ENCODE measurements around the gene CNOT3.

The CNOT3 gene

DNA sequence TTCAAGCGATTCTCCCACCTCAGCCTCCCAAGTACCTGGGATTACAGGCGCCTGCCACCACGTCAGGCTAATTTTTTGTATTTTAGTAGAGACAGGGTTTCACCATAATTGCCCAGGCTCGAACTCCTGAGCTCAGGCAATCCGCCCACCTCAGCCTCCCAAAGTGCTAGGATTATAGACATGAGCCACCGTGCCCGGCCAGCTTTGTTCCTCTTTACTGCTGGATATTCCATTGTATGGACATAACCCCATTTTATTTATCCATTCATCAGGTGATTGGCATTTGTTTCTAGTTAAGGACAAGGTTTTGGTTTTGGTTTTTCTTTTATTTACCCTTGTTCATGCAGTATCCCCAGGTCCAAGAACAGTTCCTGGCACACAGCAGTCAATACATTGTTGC, 59.0 kb downstream of the CNOT3 start:
- DNase-seq, result no peak

DNA sequence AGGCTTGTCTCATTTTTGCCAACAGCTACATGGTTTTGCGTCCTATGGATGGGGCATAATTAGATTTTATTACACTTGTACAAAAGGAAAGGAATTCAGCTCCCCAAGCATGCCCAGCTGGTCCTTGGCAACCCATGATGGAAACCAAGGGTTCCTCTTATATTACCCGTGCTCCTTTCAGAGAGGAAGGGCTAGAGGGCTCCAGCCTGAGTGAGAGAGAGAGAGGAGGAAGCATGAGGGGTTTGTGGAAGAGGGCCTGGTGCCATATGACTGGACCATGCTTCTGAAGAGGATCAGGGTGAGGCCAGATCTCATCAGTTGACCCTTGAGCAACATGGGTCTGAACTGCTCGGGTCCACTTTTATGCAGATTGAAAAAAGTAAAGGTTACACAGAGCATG, 59.6 kb downstream of the CNOT3 start:
- no peak for DNase-seq

DNA sequence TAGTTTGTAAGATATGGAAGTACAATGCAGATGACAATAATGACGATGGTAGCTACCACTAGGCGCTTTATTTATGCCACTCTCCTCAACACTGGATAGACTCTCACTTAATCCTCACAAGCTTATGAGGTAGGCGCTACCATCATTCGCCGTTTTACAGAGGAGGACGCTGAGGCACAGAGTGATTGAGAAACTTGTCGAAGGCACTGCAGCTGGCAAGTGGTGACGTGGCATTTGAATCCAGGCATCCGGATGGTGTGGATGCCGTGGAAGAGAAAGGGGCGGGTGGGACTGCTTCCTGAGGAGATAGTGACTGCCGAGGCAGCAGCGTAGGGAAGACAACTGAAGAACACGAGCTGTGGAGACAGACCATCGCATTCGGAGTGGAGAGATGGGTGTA, 61.8 kb downstream of the CNOT3 start:
- no peak for DNase-seq

DNA sequence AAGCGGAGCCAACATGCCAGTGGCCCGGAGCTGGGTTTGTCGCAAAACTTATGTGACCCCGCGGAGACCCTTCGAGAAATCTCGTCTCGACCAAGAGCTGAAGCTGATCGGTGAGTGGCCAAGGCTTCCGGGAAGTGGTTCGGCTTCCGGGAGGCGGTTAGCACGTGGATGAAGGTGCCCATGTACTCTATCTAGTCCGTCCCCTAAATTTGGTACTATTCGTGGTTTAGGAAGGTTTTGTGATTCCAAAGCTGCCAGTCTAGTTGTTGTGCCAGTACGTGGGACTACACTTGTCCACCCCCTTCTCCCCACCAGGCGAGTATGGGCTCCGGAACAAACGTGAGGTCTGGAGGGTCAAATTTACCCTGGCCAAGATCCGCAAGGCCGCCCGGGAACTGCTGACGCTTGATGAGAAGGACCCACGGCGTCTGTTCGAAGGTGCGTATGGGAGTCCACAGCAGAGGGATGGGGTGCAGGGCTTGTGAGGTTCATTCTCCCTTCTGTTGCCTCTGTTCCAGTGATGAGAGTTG, 63.7 kb downstream of the CNOT3 start:
- no peak for DNase-seq

DNA sequence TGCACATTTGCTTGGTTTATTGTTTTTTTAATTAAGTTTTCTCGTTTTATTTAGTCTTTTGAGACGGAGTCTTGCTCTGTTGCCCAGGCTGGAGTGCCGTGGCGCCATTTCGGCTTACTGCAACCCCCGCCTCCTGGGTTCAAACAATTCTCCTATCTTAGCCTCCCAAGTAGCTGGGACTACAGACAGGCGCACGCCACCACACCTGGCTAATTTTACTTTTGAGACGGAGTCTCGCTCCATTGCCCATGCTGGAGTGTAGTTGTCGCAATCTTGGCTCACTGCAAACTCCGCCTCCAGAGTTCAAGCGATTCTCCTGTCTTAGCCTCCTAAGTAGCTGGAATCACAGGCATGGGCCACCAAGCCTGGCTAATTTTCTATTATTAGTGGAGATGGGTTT, 64.4 kb downstream of the CNOT3 start:
- DNase-seq, result no peak

DNA sequence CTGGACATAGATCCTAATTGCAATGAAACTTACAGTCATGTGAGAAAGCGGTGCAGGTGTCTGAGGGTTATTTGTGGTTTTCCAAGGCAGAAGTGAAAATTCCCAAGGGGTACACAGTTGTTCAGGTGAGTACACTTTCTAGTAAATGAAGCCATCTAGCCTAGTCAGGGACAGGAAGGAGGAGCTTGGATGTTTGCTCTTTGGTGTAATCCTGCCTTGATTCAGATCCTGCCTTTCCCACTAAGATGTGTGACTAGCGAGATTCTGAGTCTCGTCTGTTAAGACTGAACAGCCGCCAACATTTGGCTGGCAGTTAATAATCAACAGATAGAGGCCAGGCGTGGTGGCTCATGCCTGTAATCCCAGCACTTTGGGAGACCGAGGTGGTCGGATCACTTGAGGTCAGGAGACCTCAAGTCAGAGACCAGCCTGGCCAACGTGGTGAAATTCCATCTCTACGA, 65.6 kb downstream of the CNOT3 start:
- no peak for DNase-seq

DNA sequence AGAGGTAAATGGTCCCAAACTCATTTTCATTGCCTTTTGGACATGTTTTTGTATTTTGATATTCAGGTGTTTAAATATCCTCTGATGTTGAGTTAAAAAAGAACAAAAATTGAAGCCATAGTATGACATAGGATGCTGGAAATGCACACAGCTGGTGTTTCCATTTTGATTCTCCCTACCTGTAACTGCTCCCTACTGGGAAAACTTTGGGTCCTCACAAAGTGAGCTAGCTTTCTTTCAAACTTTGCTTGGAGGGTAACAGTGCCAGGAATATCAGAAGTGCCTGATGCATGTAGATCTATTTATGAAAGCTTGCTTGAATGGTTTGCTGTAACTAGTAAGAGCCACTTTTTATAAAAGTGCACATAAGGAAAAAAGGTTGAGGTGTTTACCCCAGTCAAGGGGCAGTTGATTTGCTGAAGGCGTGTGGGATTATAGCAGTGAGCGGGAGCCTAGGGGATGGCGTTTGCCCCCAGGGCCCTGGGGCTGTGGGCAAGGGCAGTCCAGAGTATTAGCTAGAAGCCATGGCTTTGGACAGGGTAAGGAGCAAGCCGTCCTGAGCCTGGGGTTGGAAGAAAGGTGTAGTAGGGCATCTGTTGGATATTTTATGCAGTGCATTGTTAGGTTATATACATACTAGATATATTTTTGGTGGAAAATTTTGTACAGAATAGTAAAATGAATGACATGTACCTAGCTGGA, 67.4 kb downstream of the CNOT3 start:
- no peak for DNase-seq
